HG03575 (cell line): ENCODE data around the gene CNPY1.

Experiments
- ATAC-seq: cut with Tn5 transposase; IDR thresholded peaks from one replicate; pipeline ENCODE4 v1.9.1; 2021; ENCODE audit not compliant: unreplicated experiment, insufficient number of reproducible peaks, low FRiP score; ENCODE audit errors: extremely low read depth

Gene CNPY1

DNA sequence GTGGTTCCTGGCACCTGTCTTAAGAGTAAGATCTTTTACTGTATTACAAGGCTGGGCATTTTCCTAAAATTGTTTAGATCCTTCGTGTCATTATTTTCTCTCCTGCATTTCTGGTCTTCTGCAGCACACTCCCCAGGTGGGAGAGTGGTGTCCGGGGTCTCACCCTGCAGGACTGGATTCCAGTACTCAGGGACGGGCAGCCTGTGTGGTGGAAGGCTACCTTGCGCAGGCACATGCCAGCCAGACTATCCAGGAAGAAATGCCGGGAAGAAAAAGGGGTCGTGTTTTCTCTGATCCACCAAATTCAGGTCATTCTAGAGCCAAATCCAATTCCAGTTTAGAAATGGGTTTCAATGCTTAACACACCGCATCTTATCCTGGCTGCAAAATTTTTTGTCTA lies 27.7 kb downstream of the CNPY1 start:
- no peak for ATAC-seq

- no peak for ATAC-seq
These were observed 28.4 kb downstream of the CNPY1 start for GRCh38 chr7:155517969-155518368.

DNA sequence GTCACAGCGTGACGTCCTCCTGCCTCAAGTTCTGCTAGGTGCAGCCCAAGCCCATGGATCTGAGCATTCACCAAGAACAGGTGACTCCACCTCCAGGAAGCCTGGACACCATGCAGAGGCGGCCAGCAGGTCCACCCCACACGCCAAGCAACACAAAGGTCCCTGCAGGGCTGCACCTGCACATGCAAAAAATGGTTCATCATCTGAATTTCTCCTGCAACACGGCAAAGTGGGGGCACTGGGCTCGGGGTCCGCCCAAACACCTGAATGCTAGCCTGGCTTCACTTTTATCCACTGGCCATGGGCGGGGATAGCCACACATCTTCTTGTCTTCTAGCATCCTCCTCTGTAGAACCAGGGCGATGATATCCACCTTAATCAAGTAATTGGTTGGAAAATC lies 28.9 kb downstream of the CNPY1 start:
- ATAC-seq, result no peak

GRCh38 chr7:155516466-155516865 lies 29.9 kb downstream of the CNPY1 start:
- no peak for ATAC-seq

GRCh38 chr7:155515318-155515717 lies 31.0 kb downstream of the CNPY1 start:
- no peak for ATAC-seq

DNA sequence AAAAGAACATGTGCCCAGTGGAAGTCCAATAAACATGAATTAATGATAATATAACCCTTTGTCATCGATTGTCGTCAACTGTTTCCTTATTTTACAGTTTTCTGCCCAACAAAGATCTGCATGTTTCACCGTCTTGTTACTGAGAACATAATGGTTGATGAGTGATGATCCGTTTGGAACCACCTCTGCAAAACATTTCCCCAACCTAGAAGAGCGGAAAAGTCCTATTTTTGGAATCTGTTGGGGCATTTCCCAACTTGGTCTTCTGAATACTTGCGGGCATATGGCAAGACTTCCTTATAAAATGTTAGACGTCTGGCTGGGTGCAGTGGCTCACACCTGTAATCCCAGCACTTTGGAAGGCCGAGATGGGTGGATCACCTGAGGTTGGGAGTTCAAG lies 32.1 kb downstream of the CNPY1 start:
- no peak for ATAC-seq

- ATAC-seq, result no peak
These were observed 32.6 kb downstream of the CNPY1 start for GRCh38 chr7:155513543-155514285.

- no peak for ATAC-seq
These were observed 34.0 kb downstream of the CNPY1 start for GRCh38 chr7:155512246-155512887.

DNA sequence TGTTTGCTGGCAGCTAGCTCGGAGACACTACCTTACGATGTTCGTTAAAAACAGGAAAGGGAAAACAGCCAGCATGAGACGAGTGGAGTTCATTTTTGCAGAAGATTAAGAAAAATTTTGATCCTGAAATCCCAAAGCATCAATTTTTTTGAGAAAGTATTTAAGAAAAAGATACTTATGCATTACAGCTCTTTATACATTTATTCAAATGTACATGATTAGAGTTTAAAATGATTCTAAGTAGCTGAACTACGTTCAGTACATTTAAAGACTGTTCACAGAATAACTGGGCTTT lies 34.7 kb downstream of the CNPY1 start:
- no peak for ATAC-seq

GRCh38 chr7:155510975-155511701 lies 35.2 kb downstream of the CNPY1 start:
- no peak for ATAC-seq

DNA sequence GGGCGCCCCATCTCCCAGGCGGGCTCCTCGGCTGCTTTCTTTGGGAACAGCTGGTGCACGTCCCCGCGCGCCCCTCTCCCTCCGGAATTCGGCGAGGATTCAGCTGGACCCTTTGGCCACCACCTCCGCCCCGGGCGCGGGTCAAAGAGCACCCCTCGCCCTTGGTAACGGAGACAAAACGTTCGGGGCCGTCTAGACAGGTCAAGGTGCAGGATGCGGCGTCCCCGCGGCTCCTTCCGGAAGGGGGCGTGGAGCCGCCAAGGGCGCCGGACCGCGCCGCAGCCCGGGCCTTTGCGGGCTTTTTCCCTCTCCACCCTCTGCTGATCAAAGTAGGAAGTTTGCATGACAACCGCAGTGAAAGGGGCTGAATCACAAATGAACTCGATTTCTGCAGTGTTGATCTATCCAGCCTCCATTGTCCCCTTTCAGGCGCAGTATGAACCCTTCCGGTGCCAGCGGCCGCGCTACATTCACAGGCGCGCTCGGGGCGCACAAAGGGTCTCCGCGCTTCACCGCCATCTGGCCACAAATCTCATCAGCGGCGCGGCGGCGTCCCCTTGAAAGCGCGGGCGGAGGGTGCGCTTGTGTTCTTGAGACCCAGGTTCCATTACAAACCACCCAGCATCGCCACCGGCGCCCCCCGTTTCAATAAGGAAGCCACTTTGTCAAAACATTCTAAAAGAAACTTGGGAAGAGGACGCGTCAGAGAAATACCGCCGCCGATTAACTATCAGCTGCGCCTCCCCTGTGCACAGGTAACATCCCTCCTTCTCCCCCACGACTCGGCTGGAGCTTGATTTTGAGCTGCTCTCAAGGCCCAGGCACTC lies 36.4 kb downstream of the CNPY1 start:
- no peak for ATAC-seq

- no peak for ATAC-seq
These were observed 37.0 kb downstream of the CNPY1 start for GRCh38 chr7:155509359-155509724.

DNA sequence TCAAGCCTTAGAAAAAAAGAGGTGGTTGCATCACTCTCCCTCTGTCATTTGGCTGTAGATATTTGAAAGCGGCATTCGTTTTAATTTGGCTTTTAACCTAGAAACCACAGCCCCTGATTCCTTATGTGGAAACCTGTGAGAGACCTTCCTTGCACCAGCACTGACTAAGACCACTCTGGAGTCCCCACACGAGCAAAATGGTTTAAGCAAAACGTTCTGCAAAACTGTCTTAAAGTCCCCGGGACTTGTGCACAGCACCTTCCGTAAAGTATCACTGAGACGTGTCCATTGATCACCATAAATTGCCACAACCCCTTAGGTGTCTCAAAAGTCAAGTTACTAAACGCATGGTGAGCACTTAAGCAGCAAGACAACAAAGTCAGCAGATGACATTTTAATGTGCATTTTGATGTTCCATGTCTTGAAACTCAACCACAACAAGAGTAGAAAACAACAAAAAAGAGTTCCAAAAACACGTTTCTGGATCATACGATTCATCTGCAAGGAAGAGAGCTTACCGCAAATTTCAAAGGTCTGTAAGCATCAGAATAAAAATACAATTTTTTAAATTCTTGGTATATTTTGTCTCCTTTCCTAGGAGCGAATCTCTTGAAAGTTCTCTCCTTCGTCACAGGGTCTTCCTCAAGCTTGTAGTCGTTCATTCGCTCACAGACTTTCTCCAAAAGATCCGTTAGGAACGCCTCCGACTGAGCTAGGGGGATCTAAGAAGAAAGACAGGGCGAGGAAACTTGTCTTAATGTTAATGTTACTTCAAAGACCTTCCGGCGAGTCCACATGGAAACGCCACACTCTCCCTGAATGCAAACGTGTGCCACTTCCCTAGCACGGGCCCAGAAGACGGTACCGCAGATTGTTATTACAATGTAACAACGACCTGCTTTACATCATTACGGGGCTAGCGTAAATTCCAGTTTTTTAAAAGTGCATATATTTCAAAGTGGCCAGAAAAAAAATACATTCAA lies 37.7 kb downstream of the CNPY1 start:
- ATAC-seq, result no peak

DNA sequence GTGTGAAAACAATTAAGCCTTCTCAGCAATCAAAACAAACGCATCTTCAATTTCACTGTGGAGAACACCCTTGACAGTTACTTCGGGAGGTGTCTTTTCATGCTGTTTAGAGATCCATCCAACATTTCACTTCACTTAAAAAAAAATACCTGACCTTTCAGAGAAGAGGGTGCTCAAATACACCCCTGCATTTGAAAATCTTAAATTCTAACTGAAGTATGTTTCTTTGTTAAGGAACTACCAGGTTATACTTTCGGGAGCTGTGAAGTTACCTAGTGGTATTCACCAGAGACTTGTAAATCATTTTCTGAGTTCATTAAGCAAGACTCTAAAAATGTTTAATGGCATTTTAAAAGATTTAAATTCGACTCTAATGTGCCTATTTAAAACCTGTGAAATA lies 38.8 kb downstream of the CNPY1 start:
- no peak for ATAC-seq

DNA sequence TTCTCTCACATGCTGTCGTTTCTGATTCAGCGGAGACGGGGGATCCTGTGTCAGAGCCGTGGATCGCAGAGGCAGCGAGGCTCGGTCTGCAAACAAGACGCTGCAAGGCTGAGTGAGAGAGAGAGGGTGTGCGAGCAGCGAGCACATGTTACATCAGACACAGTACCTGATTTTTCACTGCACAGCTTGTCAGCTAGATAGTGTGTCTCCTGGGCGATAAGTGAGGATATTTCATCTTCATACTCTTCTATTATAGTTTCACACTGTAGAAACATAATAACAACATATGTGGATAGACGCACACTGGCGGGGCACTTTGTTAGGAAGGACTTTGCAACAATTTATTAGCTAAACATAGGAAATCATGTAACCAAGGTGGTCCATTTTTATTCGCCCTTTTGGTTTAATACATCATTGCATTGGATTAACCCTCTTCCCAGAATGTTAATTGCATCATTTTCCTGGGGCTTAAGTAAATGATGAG lies 39.5 kb downstream of the CNPY1 start:
- ATAC-seq, result no peak

DNA sequence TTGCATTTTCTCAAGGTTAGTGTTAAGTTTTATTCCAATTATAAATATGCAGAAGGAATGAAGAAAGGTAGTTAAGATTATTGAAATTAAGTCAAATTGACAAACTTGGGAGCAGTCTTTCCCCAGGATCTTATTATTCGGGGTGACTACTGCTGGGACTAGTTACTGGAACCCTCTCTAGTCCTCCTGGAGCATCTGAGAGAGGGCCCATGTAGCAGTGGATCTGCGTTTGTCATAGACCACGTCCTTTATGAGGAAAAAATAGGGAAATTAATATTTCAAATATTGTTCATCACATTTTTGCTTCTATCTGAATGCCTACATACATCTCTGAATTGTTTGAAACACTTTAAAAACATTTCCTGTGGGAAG lies 41.0 kb downstream of the CNPY1 start:
- no peak for ATAC-seq

- ATAC-seq, result no peak
These were observed 49.0 kb downstream of the CNPY1 start for GRCh38 chr7:155497149-155497901.
